ENCODE results near the gene AKAP13.
"Not testable (repeated sequence)": the region's sequence is repeated elsewhere in the genome, so short reads cannot be mapped to it uniquely, and the experiment has no call there.

The AKAP13 gene

GRCh38 chr15:85484923-85485322 lies 104.5 kb downstream of the AKAP13 start:
- DNase-seq: not testable (repeated sequence)

DNA sequence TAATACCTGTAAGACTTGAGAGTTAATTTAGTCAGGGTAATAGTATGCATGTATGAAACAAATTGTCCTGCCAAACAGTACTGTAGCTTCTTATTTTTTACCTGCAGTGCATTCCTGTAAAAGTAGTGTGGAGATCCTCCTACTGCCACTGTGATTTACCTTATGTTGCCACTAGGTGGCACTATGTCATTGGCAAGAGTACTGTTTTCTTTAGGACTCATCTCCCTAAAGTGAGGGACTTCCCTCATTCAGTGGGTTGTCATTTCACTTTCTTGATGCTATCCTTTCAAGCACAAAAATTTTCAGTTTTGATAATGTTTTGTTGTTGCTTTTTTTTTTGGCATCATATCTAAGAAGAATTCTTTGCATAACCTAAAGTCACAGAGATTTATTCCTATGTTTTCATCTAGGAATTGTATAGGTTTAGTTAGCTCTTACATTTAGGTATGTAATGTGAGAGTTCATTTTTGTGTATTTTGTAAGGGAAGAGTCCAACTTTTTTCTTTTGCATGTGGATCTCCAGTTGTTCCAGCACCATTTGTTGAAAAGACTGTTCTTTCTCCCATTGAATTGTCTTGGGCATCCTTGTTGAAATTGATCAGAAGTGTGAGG lies 105.7 kb downstream of the AKAP13 start:
- DNase-seq: peak; percentile 68

DNA sequence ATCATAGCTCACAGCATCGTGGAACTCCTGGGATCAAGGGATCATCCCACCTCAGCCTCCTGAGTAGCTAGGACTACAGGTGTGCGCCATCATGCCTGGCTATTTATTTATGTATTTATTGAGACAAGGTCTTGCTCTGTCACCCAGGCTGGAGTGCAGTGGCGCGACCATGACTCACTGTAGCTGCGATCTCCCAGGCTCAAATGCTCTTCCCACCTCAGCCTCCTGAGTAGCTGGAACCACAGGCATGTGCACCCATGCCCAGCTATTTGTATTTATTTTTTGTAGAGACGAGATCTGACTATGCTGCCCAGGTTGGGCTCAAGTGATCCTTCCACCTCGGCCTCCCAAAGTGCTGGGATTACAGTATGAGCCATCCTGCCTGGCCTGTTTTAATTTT lies 107.4 kb downstream of the AKAP13 start:
- not testable (repeated sequence) for DNase-seq

DNA sequence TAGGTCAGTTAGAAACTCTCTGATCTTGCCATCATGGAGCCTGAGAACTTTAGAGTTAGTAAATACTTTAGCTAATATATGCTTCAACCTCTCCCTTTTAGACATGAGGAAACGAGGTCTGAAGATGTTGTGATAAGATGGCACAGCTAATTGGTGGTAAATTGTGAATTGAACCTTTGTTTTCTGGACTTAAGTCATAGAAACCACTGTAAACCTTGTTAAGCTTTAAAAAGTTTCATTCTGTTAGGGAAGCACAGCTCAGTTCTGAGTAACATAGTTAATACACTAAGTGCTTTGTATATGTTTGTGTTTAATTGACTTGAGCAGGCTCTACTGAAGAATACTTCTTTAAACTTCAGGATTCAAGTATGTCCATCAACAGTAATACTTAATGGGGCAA lies 108.6 kb downstream of the AKAP13 start:
- no peak for DNase-seq

DNA sequence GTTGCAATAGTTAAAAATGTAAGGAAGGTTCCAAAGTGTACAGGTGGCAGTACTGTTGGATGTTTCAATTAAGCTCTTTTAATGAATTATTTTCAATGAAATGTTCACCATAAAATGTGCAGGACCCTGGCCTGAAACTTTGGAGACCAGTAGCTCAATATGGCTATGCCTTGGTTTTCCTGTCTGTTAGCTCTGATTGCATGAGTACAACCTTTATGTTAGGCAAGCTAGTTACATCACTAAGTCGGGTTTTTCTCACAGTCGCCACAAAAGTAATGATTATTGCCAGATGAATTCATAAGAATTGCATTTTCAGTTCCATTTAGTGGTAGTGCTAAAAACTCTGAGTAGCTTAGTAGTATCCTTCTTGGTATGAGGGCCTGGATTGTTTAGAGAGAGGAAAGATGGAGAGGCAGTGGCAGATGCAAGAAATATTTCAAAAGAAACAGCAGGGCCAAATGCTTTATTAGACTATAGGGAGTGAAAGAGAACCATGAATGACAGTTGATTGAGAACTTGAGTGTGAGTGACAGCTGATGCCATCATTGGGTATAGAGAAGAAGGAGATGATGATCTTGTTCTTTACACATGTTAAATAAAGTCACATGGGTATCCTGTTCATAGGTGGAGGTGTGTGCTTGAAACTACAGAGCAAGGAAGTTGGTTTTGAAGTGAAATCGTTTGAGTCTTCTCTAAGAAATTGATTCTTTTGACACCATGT lies 109.5 kb downstream of the AKAP13 start:
- DNase-seq: no peak

DNA sequence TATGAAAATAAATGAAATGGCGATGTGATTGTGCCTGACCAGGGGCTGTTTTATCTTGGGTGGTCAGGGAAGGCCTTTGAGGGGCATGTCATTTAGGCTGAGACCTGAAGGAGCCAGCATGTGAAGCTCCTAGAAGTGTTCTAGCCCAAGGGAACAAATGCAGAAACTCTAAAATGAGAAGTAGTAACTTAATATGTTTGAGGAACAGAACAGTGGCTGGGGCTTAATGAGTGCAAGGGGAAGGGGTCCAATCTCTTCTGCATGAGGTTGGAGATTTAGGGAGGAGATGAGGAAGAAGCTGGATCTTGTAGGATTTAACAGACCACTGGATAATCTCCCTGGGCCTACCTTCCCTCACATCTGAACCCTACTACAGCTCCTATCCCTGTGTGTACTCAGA lies 110.5 kb downstream of the AKAP13 start:
- DNase-seq: no peak

GRCh38 chr15:85491691-85492090 lies 111.3 kb downstream of the AKAP13 start:
- DNase-seq: no peak

GRCh38 chr15:85492406-85492805 lies 112.0 kb downstream of the AKAP13 start:
- no peak for DNase-seq

DNA sequence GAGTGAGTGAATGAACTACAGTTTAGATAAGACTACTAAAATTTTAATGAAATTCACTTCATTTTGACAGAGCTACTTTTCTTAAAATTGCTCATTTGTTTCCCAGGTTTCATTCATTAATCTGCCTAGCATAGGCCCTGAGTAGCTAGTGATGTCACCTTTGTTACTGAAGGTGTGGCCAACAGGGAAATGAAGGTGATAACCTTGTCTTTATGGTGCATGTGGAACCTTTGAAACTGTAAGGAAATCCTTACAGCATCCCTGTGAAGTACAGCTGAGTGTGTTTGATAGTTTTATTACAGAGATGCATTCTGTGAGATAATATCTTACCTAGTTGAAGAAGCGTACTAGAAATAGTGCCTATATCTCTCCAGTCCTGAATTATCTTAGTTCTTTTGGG lies 112.9 kb downstream of the AKAP13 start:
- no peak for DNase-seq

DNA sequence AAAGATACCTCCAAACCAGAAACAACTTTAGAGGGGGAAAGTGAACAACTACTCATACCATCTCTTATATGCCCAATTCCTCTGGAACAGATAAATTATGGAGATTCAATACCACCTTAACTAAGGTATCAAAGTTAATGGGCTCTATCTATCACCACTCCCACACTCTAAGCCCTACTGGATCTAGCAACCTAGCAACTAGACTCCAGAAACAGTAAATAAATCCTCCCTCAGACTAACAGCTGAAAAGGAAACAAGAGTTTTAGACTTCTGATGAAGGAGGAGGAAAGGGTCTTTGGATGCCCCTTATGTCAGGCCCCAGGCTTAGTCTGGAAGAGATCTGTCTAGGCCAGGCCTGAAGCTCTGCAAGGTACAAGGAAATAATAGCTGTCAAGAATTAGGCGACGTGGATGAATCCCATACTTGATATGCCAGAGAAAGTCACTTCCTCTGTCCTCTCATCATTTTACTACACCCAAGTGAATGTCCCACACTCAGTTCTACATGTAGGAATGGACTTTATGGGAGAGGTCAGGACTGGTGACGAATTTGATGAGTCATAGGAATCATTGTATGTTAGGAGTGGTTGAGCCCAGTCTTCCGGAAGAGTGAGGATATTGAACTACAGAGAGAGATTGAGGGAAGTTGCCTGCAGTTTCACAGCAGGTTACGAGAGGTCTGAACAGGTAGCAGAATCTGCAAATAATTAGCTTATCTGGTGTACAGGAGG lies 113.8 kb downstream of the AKAP13 start:
- DNase-seq: no peak

DNA sequence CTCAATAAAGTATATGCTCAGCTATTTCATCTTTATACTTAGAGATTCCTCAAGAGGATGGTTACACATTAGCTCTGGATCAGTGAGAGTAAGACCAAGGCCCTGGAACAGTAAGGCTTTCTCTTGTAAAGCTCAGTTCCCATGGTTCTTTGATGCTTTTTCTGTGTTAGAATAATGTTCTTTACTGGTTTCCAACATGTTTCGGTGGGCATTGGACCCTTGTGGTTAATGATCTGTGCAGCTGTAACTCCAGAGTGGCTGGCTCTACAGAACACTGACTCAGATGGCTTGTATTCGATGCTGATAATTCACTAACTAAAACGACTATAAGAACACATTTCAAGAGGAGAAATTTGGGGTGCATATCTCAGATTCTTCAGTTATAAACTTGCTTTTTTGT lies 114.7 kb downstream of the AKAP13 start:
- no peak for DNase-seq

DNA sequence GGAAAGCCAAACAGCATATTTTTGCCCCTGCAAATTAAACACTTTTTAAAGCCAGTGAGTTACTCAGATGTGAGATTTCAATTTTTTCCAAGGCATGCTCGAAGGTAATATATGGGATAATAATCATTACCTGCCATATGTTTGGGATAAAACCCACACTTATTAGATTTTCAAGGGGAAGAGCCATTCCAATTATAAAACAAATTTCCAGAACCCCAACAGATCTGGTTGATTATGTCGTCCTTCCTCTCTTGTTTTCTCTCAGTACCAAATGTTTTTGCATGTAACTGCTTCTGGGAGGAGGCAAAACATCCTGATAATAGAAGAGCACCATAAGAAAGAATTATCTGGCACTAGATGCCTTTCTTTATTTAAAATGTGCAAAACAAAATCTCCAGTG lies 115.1 kb downstream of the AKAP13 start:
- no peak for DNase-seq

DNA sequence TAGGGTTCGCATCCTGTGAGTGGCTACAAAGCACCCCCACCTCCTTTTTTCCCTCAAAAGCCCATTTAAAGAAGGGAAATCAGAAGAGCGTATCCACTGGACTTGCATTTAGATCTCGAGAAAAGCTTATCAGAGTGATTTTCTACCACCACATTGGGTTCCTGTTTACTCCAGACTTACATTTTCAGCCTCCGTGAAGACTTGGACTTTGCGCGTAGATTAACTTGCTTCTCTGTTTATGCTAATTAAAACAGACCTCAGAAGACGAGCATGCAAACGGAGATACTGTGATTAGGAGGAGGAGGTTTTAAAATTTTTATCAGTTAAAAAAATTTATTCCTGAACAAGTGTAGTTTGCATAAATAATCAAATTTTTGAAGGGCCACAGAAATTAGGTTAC lies 115.7 kb downstream of the AKAP13 start:
- no peak for DNase-seq

DNA sequence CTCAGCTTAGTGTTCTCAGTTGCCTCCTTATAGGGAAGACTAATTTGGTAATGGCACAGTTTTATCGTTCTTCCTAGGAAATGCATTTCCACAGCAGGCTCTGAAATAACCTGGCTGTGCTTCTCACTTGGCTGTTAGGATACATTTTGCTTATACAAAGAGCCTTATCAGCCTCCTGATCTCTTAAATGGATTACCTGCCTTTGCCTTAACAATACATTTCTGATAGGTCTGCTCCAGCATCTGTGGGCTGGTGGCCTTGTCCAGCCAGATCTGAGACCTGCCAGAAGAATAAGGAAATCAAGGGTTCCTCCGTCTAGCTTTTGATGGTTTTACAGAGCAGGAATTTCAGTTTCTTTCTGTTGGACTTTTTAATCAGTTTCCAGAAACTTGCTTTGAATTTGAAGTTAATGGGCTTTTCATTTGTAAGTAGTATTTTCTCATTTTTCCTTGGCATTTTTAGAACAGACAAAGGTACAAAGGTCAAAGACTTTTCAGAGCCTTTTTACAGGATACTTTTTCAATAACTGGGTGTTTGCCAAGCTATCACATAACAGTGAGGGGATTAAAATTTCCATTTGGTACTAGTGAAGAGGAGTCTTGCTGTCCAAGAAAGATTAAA lies 116.3 kb downstream of the AKAP13 start:
- no peak for DNase-seq

DNA sequence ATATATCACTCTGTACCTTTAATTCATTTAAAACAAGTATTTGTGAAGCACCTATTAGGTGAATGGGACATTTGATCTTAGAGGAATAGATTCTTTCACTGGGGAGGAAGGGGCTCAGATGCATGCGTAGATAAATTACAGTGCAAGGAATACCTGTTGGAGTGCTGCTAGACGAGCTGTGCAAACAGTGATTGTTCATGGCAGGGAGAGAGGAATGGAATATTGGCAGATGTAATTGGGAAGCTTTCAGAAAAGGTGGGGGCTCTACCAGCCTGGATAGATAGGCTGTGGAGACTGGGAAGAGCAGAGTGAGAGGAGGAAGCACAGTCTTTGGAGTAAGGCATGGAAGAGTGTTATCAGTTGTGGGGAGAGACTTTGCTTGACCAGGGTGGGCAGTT lies 116.8 kb downstream of the AKAP13 start:
- DNase-seq: no peak

- DNase-seq: no peak
Observed at GRCh38 chr15:85498471-85498870, 118.1 kb downstream of the AKAP13 start.

DNA sequence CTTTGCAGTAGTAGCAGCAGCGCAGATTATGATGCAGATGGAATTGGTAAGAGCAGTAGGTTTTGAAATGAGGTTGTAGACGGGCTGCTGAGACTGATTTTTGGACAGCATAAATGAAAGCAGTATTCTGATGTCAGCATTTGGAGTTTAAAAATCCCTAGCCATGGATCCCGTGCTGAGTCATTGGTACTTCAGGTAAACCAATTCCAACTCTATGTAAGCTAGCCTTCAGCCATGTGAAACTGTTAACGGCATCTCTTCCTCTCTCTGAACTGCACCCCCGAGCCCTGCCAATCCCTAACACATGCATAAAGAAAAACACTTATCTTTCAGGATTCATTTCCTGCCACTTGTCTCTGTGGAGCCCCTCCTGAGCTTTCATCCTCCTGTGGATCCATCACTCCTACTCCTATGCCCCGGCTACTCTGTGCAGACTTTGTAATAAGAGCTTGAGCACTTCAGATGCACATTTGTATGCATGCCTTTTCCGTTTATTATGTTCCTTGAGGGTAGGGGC lies 119.0 kb downstream of the AKAP13 start:
- DNase-seq: no peak

- no peak for DNase-seq
Observed at GRCh38 chr15:85500060-85500708, 119.8 kb downstream of the AKAP13 start.

- DNase-seq: no peak
Observed at GRCh38 chr15:85500729-85501128, 120.3 kb downstream of the AKAP13 start.

DNA sequence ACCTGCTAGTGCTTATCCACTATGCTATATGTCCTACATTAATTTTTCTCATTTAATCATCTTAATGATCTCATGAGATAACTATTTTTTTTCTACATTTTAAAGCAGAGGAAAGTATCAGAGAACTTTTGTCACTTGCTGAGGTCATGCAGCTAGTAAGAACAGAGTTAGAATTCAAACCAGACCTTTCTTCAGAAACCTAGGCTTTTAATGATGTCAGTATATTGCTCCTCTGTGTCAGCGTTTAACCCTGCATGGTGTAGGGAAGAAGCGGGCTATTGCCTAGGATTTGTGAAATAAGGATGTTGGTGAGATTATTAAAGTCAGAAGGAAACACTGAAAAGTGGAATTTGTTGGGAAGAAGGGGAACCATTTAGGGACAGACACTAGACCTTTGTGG lies 121.2 kb downstream of the AKAP13 start:
- DNase-seq: no peak

- no peak for DNase-seq
Observed at GRCh38 chr15:85503151-85503799, 122.9 kb downstream of the AKAP13 start.

All from stimulated activated CD8-positive, alpha-beta memory T cell treated with anti-CD3 and anti-CD28 coated beads, Interleukin-4, amount 100 ng/mL, for 48 hours (primary cell).